ENCODE data around the gene TMEM131. TPM values are rescaled to one million over a fixed set of nuclear protein-coding genes. Genes with fewer than 3 reads are reported as not detected.
"Not testable (repeated sequence)": the region's sequence is repeated elsewhere in the genome, so short reads cannot be mapped to it uniquely, and the experiment has no call there.

The TMEM131 gene
- total RNA-seq, 8 experiments from 2014 or later = 13.3 to 54.6 (median 20.2) TPM

GRCh38 chr2:97958184-97958583, 37.6 kb downstream of the TMEM131 start:
- no peak overlapping the region for H3K4me3 ChIP-seq
- WGBS, 10 experiments = 83 to 100% (median 91%) methylated on average over 1 to 2 of the region's 2 CpGs; no CpG with 5 or more reads in 4 of the 10 experiments
- no peak overlapping the region for H3K27ac ChIP-seq
- no peaks in the 10 kb centered on the region for H3K4me1 ChIP-seq (replicated peaks in 1 of 2)
- in situ Hi-C loops (cut with MboI; ENCODE audit: low pct_unique_long_range_greater_than_20kb in 2 of 9, low sequenced_read_pairs in 9 of 9, unreplicated experiment in 9 of 9) = no loop called here
- ATAC-seq (replicated peaks in 6 of 8) = no peak

DNA sequence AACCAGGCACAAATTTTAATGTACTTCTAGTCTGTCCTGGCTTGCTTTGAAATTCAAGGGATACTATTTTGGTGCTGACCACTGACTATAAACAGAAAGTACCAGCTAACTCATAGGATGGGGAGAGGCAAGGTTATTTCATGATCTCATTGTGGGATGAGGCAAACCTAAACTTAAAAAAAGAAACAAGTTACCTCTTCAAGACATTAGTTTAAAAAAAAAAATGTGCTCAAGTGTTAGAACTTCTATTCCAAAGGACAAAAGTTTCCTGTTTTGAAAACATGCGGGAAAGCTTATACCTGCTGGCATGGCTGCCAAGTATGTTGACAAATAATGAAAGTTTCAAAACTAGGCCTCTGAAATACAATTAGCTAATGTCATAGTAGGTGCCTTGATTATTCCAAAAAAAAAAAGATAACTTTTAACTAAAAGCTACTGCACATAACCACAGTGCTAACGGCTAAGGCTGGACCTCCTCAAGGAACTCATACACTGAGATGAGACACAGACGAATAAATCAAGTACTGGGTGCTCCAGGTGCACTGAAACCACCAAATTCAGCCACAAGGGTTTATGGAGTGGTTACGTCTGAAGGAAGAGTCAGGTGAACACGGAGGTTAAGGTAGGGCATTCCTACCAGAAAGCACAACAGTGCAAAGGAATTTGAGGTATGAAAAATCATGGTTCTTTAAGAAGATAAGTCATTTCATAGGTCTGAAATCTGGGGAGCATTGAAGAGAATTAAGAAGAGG, 38.1 kb downstream of the TMEM131 start:
- H3K4me1 ChIP-seq (replicated peaks in 1 of 2) = no peaks in the 10 kb centered on the region
- in situ Hi-C loops (cut with MboI; ENCODE audit: low pct_unique_long_range_greater_than_20kb in 2 of 9, low sequenced_read_pairs in 9 of 9, unreplicated experiment in 9 of 9) = no loop called here
- ATAC-seq (replicated peaks in 6 of 8) = no peak
- no peak overlapping the region for H3K27ac ChIP-seq
- WGBS, 10 experiments = 84 to 100% (median 97%) methylated on average over 1 to 5 of the region's 5 CpGs; no CpG with 5 or more reads in 1 of the 10 experiments
- H3K4me3 ChIP-seq = no peak overlapping the region

GRCh38 chr2:97956753-97957152, 39.0 kb downstream of the TMEM131 start:
- H3K4me3 ChIP-seq; H3K4me1 ChIP-seq (replicated peaks in 1 of 2); in situ Hi-C loops (cut with MboI; ENCODE audit: low pct_unique_long_range_greater_than_20kb in 2 of 9, low sequenced_read_pairs in 9 of 9, unreplicated experiment in 9 of 9); ATAC-seq (replicated peaks in 6 of 8); H3K27ac ChIP-seq: not testable (repeated sequence)
- 90 to 100% (median 96%) methylated on average over 2 to 11 of the region's 13 CpGs for WGBS, 10 experiments

DNA sequence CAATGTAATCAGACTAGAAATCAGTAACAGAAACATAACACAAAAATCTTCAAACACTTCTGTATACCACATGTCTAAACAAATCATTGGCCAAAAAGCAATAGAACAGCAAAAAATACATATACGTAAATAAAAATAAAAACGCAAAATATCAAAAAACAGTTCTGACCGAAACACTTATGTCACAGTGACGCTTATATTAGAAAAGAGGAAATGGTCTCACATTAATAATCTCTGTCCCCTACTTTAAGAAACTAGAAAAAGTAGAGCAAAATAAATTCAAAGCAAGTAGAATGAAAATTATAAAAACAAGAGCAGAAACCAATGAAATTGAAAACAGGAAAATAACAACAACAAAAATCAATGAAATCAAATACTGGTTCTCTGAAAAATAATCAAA, 41.9 kb downstream of the TMEM131 start:
- in situ Hi-C loops (cut with MboI; ENCODE audit: low pct_unique_long_range_greater_than_20kb in 2 of 9, low sequenced_read_pairs in 9 of 9, unreplicated experiment in 9 of 9) = no loop called here
- Histone ChIP-seq H3K27ac (no peak overlapping the region), H3K4me3 (no peak overlapping the region), H3K4me1 (replicated peaks in 1 of 2) (no peaks in the 10 kb centered on the region)
- 94 to 100% (median 98%) methylated on average over 2 to 4 of the region's 4 CpGs; no CpG with 5 or more reads in 1 of the 10 experiments for WGBS, 10 experiments
- ATAC-seq (replicated peaks in 6 of 8) = no peak

GRCh38 chr2:97952357-97952756, 43.4 kb downstream of the TMEM131 start:
- 83 to 100% (median 94%) methylated on average over 1 to 6 of the region's 6 CpGs; no CpG with 5 or more reads in 1 of the 10 experiments for WGBS, 10 experiments
- no peak for ATAC-seq (replicated peaks in 6 of 8)
- H3K4me1 ChIP-seq (replicated peaks in 1 of 2) = no peaks in the 10 kb centered on the region
- no peak overlapping the region for H3K4me3 ChIP-seq
- in situ Hi-C loops (cut with MboI; ENCODE audit: low pct_unique_long_range_greater_than_20kb in 2 of 9, low sequenced_read_pairs in 9 of 9, unreplicated experiment in 9 of 9) = no loop called here
- no peak overlapping the region for H3K27ac ChIP-seq

- Histone ChIP-seq H3K4me1 (replicated peaks in 1 of 2) (no peaks in the 10 kb centered on the region), H3K27ac (no peak overlapping the region), H3K4me3 (no peak overlapping the region)
- in situ Hi-C loops (cut with MboI; ENCODE audit: low pct_unique_long_range_greater_than_20kb in 2 of 9, low sequenced_read_pairs in 9 of 9, unreplicated experiment in 9 of 9) = no loop called here
- ATAC-seq (replicated peaks in 6 of 8) = no peak
- WGBS, 10 experiments = 86 to 100% (median 88%) methylated on average over 1 of the region's 2 CpGs; no CpG with 5 or more reads in 5 of the 10 experiments
These were observed 44.5 kb downstream of the TMEM131 start for GRCh38 chr2:97951155-97951680.

GRCh38 chr2:97950329-97951154, 45.2 kb downstream of the TMEM131 start:
- H3K4me1 ChIP-seq (replicated peaks in 1 of 2) = no peaks in the 10 kb centered on the region
- 17 to 100% (median 90%) methylated on average over 1 to 3 of the region's 3 CpGs; no CpG with 5 or more reads in 1 of the 10 experiments for WGBS, 10 experiments
- ATAC-seq (replicated peaks in 6 of 8) = peak in 2 of 8 experiments; percentile 32 to 59
- H3K27ac ChIP-seq = no peak overlapping the region
- in situ Hi-C loops (cut with MboI; ENCODE audit: low pct_unique_long_range_greater_than_20kb in 2 of 9, low sequenced_read_pairs in 9 of 9, unreplicated experiment in 9 of 9) = no loop called here
- no peak overlapping the region for H3K4me3 ChIP-seq

GRCh38 chr2:97948926-97949325, 46.8 kb downstream of the TMEM131 start:
- Histone ChIP-seq H3K4me3 (no peak overlapping the region), H3K27ac (no peak overlapping the region), H3K4me1 (replicated peaks in 1 of 2) (no peaks in the 10 kb centered on the region)
- in situ Hi-C loops (cut with MboI; ENCODE audit: low pct_unique_long_range_greater_than_20kb in 2 of 9, low sequenced_read_pairs in 9 of 9, unreplicated experiment in 9 of 9) = no loop called here
- no peak for ATAC-seq (replicated peaks in 6 of 8)
- 90 to 100% (median 100%) methylated on average over 1 to 2 of the region's 4 CpGs; no CpG with 5 or more reads in 3 of the 10 experiments for WGBS, 10 experiments

- Histone ChIP-seq H3K4me1 (replicated peaks in 1 of 2) (no peaks in the 10 kb centered on the region), H3K4me3 (no peak overlapping the region), H3K27ac (no peak overlapping the region)
- in situ Hi-C loops (cut with MboI; ENCODE audit: low pct_unique_long_range_greater_than_20kb in 2 of 9, low sequenced_read_pairs in 9 of 9, unreplicated experiment in 9 of 9) = no loop called here
- WGBS, 10 experiments = 0 to 100% (median 53%) methylated on average over 1 of the region's 1 CpG
- ATAC-seq (replicated peaks in 6 of 8) = no peak
These were observed 50.0 kb downstream of the TMEM131 start for GRCh38 chr2:97945791-97946190.

GRCh38 chr2:97936881-97937280, 58.9 kb downstream of the TMEM131 start:
- Histone ChIP-seq H3K27ac (no peak overlapping the region), H3K4me1 (replicated peaks in 1 of 2) (peaks cover 9 to 16% of the 10 kb centered on the region in 2 donors), H3K4me3 (no peak overlapping the region)
- in situ Hi-C loops (cut with MboI; ENCODE audit: low pct_unique_long_range_greater_than_20kb in 2 of 9, low sequenced_read_pairs in 9 of 9, unreplicated experiment in 9 of 9) = no loop called here
- no peak for ATAC-seq (replicated peaks in 6 of 8)
- 20 to 100% (median 77%) methylated on average over 1 to 2 of the region's 2 CpGs for WGBS, 10 experiments

- peaks cover 9 to 16% of the 10 kb centered on the region in 2 donors for H3K4me1 ChIP-seq (replicated peaks in 1 of 2)
- peak overlapping the region in 1 of 2 donors; percentile 16 for H3K27ac ChIP-seq
- H3K4me3 ChIP-seq = no peak overlapping the region
- 23 to 100% (median 45%) methylated on average over 1 to 5 of the region's 5 CpGs; no CpG with 5 or more reads in 2 of the 10 experiments for WGBS, 10 experiments
- peak; percentile 22 to 80 (median 35) for ATAC-seq (replicated peaks in 6 of 8)
- in situ Hi-C loops (cut with MboI; ENCODE audit: low pct_unique_long_range_greater_than_20kb in 2 of 9, low sequenced_read_pairs in 9 of 9, unreplicated experiment in 9 of 9) = no loop called here
These were observed 59.5 kb downstream of the TMEM131 start for GRCh38 chr2:97936199-97936598.

DNA sequence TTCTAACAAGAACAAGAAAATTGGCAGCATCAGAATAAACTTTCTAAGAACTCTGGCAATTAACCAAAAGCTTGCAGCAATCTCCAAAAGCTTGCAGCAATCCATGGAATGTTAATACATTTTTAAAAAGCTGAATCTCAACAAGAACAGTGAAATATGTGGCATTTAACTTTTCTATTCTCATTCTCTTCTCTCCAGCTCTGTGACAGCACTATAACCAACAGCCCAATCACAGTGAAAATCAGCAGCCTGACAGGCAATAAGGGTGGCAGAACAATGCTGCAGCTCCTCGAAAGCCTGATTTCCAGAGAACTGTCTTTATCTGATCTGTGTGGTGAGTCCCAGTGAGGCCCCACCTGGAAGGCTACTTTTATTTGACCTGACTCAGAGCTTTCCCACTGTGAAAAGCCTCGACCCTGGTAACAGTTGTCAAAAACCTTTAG, 60.0 kb downstream of the TMEM131 start:
- no peak overlapping the region for H3K4me3 ChIP-seq
- peaks cover 9 to 16% of the 10 kb centered on the region in 2 donors for H3K4me1 ChIP-seq (replicated peaks in 1 of 2)
- 0 to 25% (median 16%) methylated on average over 1 to 2 of the region's 2 CpGs; no CpG with 5 or more reads in 2 of the 10 experiments for WGBS, 10 experiments
- peak; percentile 51 to 83 (median 60) for ATAC-seq (replicated peaks in 6 of 8)
- in situ Hi-C loops (cut with MboI; ENCODE audit: low pct_unique_long_range_greater_than_20kb in 2 of 9, low sequenced_read_pairs in 9 of 9, unreplicated experiment in 9 of 9) = no loop called here
- peak overlapping the region in 1 of 2 donors; percentile 16 for H3K27ac ChIP-seq
